Ovary (tissue), 9 donors: ENCODE results near the gene EXTL1. TPM values are rescaled to one million over a fixed set of nuclear protein-coding genes. Genes with fewer than 3 reads are reported as not detected.

Source experiments
- DNase-seq, 5 donors: peaks; one replicate each; pipeline ENCODE4 v3.0.0-alpha.2; 2019 to 2020
- H3K27ac ChIP-seq, 2 donors: fragments of 200-600 bp; one replicate each; pipeline versions ENCODE4 v1.5.1 to v1.8.0; 2019 to 2022
- H3K27me3 ChIP-seq: fragments of 200-600 bp; one replicate; pipeline ENCODE4 v1.8.0; 2022
- H3K36me3 ChIP-seq: fragments of 200-600 bp; sonication (generic); one replicate; pipeline ENCODE4 v1.5.1; 2019
- H3K4me1 ChIP-seq: one replicate; pipeline ENCODE4 v1.8.1; 2013; ENCODE audit warnings: mild to moderate bottlenecking, moderate library complexity; ENCODE audit not compliant: insufficient read depth
- H3K4me3 ChIP-seq: fragments of 200-600 bp; sonication (generic); one replicate; pipeline ENCODE4 v1.5.1; 2017
- H3K9me3 ChIP-seq, 2 donors: fragments of 200-600 bp in 1 of 2; sonication (generic) in 1 of 2; one replicate each; pipeline versions ENCODE4 v1.5.1 to v1.8.1; 2013 to 2019; ENCODE audit warnings: mild to moderate bottlenecking in 1 of 2, moderate library complexity in 1 of 2
- EP300 ChIP-seq: sonication (generic); formaldehyde crosslinking; IDR thresholded peaks from one replicate; pipeline ENCODE4 v1.6.1; 2017; ENCODE audit warnings: antibody characterized with exemption
- POLR2A ChIP-seq: fragments of 450-650 bp; IDR thresholded peaks from one replicate; pipeline ENCODE4 v1.6.1; 2017; ENCODE audit warnings: antibody characterized with exemption, mild to moderate bottlenecking, moderate library complexity
- WGBS, 3 donors: extraction: QIAGEN DNeasy Blood & Tissue Kit in 1 of 3; methylation state at CpG; one replicate each; pipeline versions ENCODE4 v1.1.5 to v1.1.7; 2013 to 2017; 5-methylcytosine and 5-hydroxymethylcytosine counted together
- intact Hi-C, 4 donors: fragments of 100-400 bp; cut with DNase I; formaldehyde crosslinking; loops; one replicate each; pipeline versions ENCODE4 v1.11.0 to v1.15.1; 2022 to 2023
- polyA plus RNA-seq, 2 donors: library from polyadenylated mRNA; stranded (reverse); fragments of 200-250 nt in 1 of 2; fragments of 350-450 nt in 1 of 2; fragmentation: Illumina TruSeq in 1 of 2; extraction: RNeasy Lipid Tissue Mini Kit (QIAGEN cat#74804) in 1 of 2; gene quantifications; one replicate each; pipeline ENCODE4 v1.2.3, GENCODE V29; 2013 to 2014
- total RNA-seq, 7 donors: library from RNA; depleted of rRNA in 2 of 7; stranded (reverse); fragments of >200 nt in 2 of 7; fragmentation: NEBNext Ultra II Directional in 3 of 7; extraction: Animal tissue kit (Norgen Biotek cat#: 25700) in 3 of 7; gene quantifications; one replicate each; pipeline versions ENCODE4 v1.1.0 to v1.2.4, GENCODE V29; 2016 to 2023
- TF ChIP-seq, protein P1 (sequence below), 3 donors: fragments of 450-650 bp in 2 of 3; fragments of 200-600 bp in 1 of 3; IDR thresholded peaks; one replicate each; pipeline versions ENCODE4 v1.5.1 to v1.8.0; 2016 to 2022; ENCODE audit warnings: antibody characterized with exemption in 3 of 3, mild to moderate bottlenecking in 1 of 3
- donor health status: DM: no; HTN: no; CAD: no; lungs with moderate emphysema.
- donor health status: DM: no; HTN: no; CAD: no.
- donor health status: Bipolar disorder and iron deficiency.
- donor health status: DM: yes; HTN: yes; CAD: no.
- donor health status: DM: no; HTN: no; CAD: no.
- donor health status: DM: yes; HTN: yes; CAD: no.

EXTL1 gene
- total and polyA plus RNA-seq, 9 donors, result 0.47 to 4.5 (median 2.8) TPM

DNA sequence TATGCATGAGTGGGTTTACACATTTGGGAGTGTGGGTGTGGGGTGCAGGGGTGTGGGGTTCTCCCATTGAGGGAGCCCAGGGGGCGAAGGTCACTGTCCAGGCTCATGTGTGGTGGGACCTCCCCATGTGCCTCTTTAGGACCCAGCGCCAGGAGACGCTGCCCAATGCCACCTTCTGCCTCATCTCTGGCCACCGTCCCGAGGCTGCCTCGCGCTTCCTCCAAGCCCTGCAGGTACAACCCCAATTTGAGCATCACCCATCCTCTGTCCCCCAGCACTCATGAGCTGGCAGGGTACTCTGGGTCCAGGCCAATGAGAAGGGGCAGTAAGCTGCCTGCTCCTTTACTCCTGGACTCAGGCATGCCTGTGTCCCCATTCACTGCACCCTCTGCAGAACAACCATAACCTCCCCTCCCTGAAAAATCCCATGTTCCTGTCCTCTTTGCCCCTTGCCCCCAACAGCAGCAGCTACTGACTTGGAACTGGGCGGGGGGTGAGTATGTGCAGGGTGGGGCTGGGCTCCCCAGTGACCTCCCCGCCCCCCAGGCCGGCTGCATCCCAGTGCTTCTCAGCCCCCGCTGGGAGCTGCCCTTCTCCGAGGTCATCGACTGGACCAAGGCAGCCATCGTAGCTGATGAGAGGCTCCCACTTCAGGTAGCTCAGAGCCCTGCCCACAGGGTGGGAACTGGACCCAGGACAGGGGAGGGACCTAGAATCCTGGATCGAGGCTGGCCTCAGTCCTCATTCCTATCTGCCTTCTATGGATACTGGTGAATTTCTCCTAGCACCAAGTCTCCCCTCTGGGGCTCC is 7.7 kb downstream of the EXTL1 start:
- no peak for DNase-seq
- TF ChIP-seq EP300 (no peak), POLR2A (no peak)
- TF ChIP-seq, protein P1, sequence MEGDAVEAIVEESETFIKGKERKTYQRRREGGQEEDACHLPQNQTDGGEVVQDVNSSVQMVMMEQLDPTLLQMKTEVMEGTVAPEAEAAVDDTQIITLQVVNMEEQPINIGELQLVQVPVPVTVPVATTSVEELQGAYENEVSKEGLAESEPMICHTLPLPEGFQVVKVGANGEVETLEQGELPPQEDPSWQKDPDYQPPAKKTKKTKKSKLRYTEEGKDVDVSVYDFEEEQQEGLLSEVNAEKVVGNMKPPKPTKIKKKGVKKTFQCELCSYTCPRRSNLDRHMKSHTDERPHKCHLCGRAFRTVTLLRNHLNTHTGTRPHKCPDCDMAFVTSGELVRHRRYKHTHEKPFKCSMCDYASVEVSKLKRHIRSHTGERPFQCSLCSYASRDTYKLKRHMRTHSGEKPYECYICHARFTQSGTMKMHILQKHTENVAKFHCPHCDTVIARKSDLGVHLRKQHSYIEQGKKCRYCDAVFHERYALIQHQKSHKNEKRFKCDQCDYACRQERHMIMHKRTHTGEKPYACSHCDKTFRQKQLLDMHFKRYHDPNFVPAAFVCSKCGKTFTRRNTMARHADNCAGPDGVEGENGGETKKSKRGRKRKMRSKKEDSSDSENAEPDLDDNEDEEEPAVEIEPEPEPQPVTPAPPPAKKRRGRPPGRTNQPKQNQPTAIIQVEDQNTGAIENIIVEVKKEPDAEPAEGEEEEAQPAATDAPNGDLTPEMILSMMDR (IDR thresholded peaks at IDR 0.05), result no peak
- Histone ChIP-seq H3K36me3 (no peaks in the 10 kb centered on the region), H3K4me3 (no peak overlapping the region), H3K4me1 (no peaks in the 10 kb centered on the region), H3K27ac (no peak overlapping the region), H3K9me3 (no peaks in the 10 kb centered on the region), H3K27me3 (no peaks in the 10 kb centered on the region)
- WGBS, 3 donors, result 75 to 79% (median 77%) methylated on average over 15 of the region's 15 CpGs
- intact Hi-C loops, result no loop called here

DNA sequence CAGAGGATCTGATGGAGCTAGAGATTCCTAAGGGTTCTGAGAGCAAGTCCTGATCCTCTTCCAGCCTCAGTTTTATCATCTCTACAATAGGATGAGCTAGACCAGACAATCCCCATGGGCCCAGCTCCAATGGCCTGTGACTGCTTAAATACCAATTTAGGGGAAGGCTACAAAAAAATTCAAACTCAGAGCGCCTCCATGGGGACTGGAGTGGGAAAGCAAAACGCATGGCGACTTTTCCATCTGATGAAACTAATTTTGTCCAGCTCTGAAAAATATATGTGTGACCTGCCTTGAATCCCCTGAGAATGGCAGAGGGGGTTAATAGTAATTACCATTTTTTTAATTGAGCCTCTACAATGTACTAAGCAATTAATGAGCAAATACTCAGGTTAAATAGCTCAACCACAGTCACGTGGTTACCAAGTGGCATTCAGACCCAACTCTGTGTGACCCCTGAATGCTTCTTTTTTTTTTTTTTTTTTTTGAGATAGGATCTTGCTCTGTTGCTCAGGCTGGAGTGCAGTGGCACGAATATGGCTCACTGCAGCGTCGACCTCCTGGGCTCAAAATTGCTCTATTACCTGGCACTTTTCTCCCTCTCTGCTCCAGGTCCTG is 8.4 kb downstream of the EXTL1 start:
- no peak overlapping the region for H3K4me3 ChIP-seq
- H3K36me3 ChIP-seq, result no peaks in the 10 kb centered on the region
- no peak overlapping the region for H3K27ac ChIP-seq
- peaks cover 1% of the 10 kb centered on the region for H3K4me1 ChIP-seq
- no peak for DNase-seq
- intact Hi-C loops, result loop anchor here in 2 of 4 donors (10.0 kb wide), 2 partner anchors 115 to 125 kb away; partner anchors contain the start of gene FAM110D (in 1 of the 2)
- H3K9me3 ChIP-seq, result no peaks in the 10 kb centered on the region
- TF ChIP-seq, protein P1 (IDR thresholded peaks at IDR 0.05), result no peak
- TF ChIP-seq EP300 (no peak), POLR2A (no peak)
- 84 to 90% (median 85%) methylated on average over 7 of the region's 7 CpGs for WGBS, 3 donors
- H3K27me3 ChIP-seq, result no peaks in the 10 kb centered on the region

DNA sequence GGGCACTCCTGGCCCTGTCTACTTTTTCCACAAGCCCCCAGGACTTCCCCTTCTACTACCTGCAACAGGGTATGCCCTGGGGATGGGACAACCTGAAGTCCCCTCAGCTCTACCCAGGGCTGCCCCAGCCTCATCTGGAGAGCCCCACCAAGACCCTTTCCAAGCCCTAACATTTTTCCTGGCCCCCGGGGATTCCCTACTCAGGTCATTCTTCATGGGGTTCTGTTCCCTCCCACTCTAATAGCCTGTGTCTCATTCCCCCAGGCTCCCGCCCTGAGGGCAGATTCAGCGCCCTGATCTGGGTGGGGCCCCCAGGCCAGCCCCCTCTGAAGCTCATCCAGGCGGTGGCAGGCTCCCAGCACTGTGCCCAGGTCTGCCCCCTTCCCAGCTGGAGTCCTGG is 9.6 kb downstream of the EXTL1 start:
- no peaks in the 10 kb centered on the region for H3K9me3 ChIP-seq
- no peak overlapping the region for H3K27ac ChIP-seq
- TF ChIP-seq, protein P1 (IDR thresholded peaks at IDR 0.05), result no peak
- no peak for TF ChIP-seq POLR2A
- TF ChIP-seq EP300, result no peak
- no peaks in the 10 kb centered on the region for H3K27me3 ChIP-seq
- H3K4me1 ChIP-seq, result peaks cover 1% of the 10 kb centered on the region
- H3K4me3 ChIP-seq, result no peak overlapping the region
- DNase-seq, result no peak
- 83 to 88% (median 84%) methylated on average over 4 of the region's 4 CpGs for WGBS, 3 donors
- intact Hi-C loops, result loop anchor here in 2 of 4 donors (10.0 kb wide), 2 partner anchors 114 to 124 kb away; partner anchors contain the start of gene FAM110D (in 1 of the 2)
- H3K36me3 ChIP-seq, result no peaks in the 10 kb centered on the region

DNA sequence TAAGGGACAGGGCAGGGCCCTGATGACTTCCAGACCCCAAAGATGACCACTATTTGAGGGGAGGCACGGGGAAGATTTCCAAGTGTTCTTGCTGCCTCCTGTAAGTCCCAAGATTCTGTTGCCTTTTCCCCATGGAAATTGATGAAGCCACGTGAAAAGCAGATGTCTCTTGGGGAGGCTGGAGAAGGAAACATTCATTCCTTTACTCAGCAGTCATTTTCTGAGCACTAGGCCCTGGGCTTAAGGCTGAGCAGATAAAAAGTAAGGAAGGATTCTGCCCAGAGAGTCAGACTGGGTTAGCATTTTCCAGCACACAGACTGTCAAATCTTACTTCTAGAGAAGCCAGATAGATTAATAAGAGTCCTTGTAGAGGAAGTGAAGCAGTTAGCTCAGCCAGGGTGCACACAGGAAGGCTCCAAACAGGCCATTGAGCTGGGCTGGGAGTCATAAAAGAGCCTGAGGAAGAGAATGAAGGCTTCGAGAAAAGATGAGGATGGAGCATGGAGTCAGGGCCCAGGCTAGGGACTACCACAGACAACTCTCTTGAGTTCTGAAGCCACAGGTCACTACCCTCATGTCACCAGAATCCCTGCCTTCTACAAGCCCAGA is 10.1 kb downstream of the EXTL1 start:
- no peak overlapping the region for H3K4me3 ChIP-seq
- peaks cover 1% of the 10 kb centered on the region for H3K4me1 ChIP-seq
- no peak for DNase-seq
- H3K36me3 ChIP-seq, result no peaks in the 10 kb centered on the region
- 62 to 72% (median 63%) methylated on average over 3 of the region's 3 CpGs for WGBS, 3 donors
- no peak overlapping the region for H3K27ac ChIP-seq
- no peaks in the 10 kb centered on the region for H3K27me3 ChIP-seq
- H3K9me3 ChIP-seq, result no peaks in the 10 kb centered on the region
- intact Hi-C loops, result loop anchor here in 2 of 4 donors (10.0 kb wide), 2 partner anchors 113 to 123 kb away; partner anchors contain the start of gene FAM110D (in 1 of the 2)
- TF ChIP-seq POLR2A (no peak), EP300 (no peak)
- TF ChIP-seq, protein P1 (IDR thresholded peaks at IDR 0.05), result no peak
